OCI-M2 (cell line): ENCODE results near the gene ALDH1A1.

Experiments
- DNase-seq: peaks from one replicate; lab custom pipeline; 2025; ENCODE audit not compliant: unreplicated experiment; lab: John Stamatoyannopoulos, UW

The ALDH1A1 gene

GRCh38 chr9:72952914-72953313 is at the start of gene ALDH1A1:
Gene ALDH1A1 (minus strand): TSS chr9:72953053. CDS start chr9:72953000, 53 bp downstream.
- DNase-seq, result peak; percentile 6

GRCh38 chr9:73001860-73002259 is 49.0 kb upstream of the ALDH1A1 start:
- no peak for DNase-seq

- DNase-seq, result no peak
Measured at GRCh38 chr9:72998363-72998762, 45.5 kb upstream of the ALDH1A1 start.

GRCh38 chr9:72997387-72997995 is 44.6 kb upstream of the ALDH1A1 start:
- peak; percentile 74 for DNase-seq

- DNase-seq, result no peak
Measured at GRCh38 chr9:72996684-72997314, 43.9 kb upstream of the ALDH1A1 start.

- DNase-seq, result no peak
Measured at GRCh38 chr9:72996114-72996513, 43.3 kb upstream of the ALDH1A1 start.

- DNase-seq, result peak; percentile 24
Measured at GRCh38 chr9:72995131-72996024, 42.5 kb upstream of the ALDH1A1 start.

GRCh38 chr9:72991772-72992171 is 38.9 kb upstream of the ALDH1A1 start:
- DNase-seq, result no peak

- no peak for DNase-seq
Measured at GRCh38 chr9:72990397-72991182, 37.7 kb upstream of the ALDH1A1 start.

- DNase-seq, result no peak
Measured at GRCh38 chr9:72986522-72987116, 33.8 kb upstream of the ALDH1A1 start.

GRCh38 chr9:72985746-72986145 is 32.9 kb upstream of the ALDH1A1 start:
- DNase-seq, result no peak

- DNase-seq, result no peak
Measured at GRCh38 chr9:72984991-72985390, 32.1 kb upstream of the ALDH1A1 start.

GRCh38 chr9:72984226-72984947 is 31.5 kb upstream of the ALDH1A1 start:
- no peak for DNase-seq

- DNase-seq, result no peak
Measured at GRCh38 chr9:72983512-72984225, 30.8 kb upstream of the ALDH1A1 start.

GRCh38 chr9:72983056-72983455 is 30.2 kb upstream of the ALDH1A1 start:
- no peak for DNase-seq

- no peak for DNase-seq
Measured at GRCh38 chr9:72982146-72982799, 29.4 kb upstream of the ALDH1A1 start.

- no peak for DNase-seq
Measured at GRCh38 chr9:72981433-72981832, 28.6 kb upstream of the ALDH1A1 start.

GRCh38 chr9:72980600-72981265 is 27.9 kb upstream of the ALDH1A1 start:
- DNase-seq, result no peak
